ENCODE results near the gene DLGAP1. TPM values are rescaled to one million over a fixed set of nuclear protein-coding genes. Genes with fewer than 3 reads are reported as not detected.

DLGAP1 gene
- total and polyA plus RNA-seq, 2 of the 13 experiments (the other 11 are each of a cell fraction or from before 2014, with no cell fraction given) = 0.01 TPM; not detected in 1

DNA sequence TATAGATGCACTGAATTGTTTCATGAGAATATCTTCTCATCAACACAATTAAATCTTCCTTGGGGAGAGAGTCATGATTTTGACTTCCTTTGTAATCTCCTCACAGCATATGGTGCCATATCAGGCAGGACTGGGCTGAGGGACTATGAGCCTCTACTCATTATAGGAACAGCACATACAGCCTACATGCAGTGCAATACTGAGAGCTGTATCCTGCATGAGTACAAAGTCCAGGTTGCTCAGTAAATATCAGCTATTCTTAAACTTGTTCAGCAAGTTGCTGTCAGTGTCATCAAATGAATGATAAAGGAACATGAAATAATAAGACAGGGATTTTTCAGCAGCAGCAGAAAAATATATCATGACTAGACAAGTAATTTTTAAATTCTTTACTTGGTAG lies 10.8 kb downstream of the DLGAP1 start (continued):
- TF ChIP-seq RFXANK (CRISPR knock-in tag; IDR thresholded peaks at IDR 0.05) (no peak), MEF2D (CRISPR knock-in tag; IDR thresholded peaks at IDR 0.05) (no peak), ERF (CRISPR knock-in tag; IDR thresholded peaks at IDR 0.05) (no peak), FOXK1 (CRISPR knock-in tag; IDR thresholded peaks at IDR 0.05; ENCODE audit: borderline replicate concordance, low read depth) (no peak), ZNF564 (CRISPR knock-in tag; IDR thresholded peaks at IDR 0.05) (no peak), HNF4G (IDR thresholded peaks at IDR 0.05; ENCODE audit: borderline replicate concordance, low read depth, low read length) (0 out of 2 replicates have a peak, but pooled peaks have one; percentile 36), HNF4G (CRISPR knock-in tag; IDR thresholded peaks at IDR 0.05; ENCODE audit: borderline replicate concordance, low read depth) (no peak), CEBPG (CRISPR knock-in tag; IDR thresholded peaks at IDR 0.05) (no peak)
- TF ChIP-seq, protein P1, sequence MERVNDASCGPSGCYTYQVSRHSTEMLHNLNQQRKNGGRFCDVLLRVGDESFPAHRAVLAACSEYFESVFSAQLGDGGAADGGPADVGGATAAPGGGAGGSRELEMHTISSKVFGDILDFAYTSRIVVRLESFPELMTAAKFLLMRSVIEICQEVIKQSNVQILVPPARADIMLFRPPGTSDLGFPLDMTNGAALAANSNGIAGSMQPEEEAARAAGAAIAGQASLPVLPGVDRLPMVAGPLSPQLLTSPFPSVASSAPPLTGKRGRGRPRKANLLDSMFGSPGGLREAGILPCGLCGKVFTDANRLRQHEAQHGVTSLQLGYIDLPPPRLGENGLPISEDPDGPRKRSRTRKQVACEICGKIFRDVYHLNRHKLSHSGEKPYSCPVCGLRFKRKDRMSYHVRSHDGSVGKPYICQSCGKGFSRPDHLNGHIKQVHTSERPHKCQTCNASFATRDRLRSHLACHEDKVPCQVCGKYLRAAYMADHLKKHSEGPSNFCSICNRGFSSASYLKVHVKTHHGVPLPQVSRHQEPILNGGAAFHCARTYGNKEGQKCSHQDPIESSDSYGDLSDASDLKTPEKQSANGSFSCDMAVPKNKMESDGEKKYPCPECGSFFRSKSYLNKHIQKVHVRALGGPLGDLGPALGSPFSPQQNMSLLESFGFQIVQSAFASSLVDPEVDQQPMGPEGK (CRISPR knock-in tag; IDR thresholded peaks at IDR 0.05) = no peak
- TF ChIP-seq, protein P2, sequence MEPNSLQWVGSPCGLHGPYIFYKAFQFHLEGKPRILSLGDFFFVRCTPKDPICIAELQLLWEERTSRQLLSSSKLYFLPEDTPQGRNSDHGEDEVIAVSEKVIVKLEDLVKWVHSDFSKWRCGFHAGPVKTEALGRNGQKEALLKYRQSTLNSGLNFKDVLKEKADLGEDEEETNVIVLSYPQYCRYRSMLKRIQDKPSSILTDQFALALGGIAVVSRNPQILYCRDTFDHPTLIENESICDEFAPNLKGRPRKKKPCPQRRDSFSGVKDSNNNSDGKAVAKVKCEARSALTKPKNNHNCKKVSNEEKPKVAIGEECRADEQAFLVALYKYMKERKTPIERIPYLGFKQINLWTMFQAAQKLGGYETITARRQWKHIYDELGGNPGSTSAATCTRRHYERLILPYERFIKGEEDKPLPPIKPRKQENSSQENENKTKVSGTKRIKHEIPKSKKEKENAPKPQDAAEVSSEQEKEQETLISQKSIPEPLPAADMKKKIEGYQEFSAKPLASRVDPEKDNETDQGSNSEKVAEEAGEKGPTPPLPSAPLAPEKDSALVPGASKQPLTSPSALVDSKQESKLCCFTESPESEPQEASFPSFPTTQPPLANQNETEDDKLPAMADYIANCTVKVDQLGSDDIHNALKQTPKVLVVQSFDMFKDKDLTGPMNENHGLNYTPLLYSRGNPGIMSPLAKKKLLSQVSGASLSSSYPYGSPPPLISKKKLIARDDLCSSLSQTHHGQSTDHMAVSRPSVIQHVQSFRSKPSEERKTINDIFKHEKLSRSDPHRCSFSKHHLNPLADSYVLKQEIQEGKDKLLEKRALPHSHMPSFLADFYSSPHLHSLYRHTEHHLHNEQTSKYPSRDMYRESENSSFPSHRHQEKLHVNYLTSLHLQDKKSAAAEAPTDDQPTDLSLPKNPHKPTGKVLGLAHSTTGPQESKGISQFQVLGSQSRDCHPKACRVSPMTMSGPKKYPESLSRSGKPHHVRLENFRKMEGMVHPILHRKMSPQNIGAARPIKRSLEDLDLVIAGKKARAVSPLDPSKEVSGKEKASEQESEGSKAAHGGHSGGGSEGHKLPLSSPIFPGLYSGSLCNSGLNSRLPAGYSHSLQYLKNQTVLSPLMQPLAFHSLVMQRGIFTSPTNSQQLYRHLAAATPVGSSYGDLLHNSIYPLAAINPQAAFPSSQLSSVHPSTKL (CRISPR knock-in tag; IDR thresholded peaks at IDR 0.05) = peak; percentile 39; the same call in 1 of the 2 replicates
- TF ChIP-seq, protein P3, sequence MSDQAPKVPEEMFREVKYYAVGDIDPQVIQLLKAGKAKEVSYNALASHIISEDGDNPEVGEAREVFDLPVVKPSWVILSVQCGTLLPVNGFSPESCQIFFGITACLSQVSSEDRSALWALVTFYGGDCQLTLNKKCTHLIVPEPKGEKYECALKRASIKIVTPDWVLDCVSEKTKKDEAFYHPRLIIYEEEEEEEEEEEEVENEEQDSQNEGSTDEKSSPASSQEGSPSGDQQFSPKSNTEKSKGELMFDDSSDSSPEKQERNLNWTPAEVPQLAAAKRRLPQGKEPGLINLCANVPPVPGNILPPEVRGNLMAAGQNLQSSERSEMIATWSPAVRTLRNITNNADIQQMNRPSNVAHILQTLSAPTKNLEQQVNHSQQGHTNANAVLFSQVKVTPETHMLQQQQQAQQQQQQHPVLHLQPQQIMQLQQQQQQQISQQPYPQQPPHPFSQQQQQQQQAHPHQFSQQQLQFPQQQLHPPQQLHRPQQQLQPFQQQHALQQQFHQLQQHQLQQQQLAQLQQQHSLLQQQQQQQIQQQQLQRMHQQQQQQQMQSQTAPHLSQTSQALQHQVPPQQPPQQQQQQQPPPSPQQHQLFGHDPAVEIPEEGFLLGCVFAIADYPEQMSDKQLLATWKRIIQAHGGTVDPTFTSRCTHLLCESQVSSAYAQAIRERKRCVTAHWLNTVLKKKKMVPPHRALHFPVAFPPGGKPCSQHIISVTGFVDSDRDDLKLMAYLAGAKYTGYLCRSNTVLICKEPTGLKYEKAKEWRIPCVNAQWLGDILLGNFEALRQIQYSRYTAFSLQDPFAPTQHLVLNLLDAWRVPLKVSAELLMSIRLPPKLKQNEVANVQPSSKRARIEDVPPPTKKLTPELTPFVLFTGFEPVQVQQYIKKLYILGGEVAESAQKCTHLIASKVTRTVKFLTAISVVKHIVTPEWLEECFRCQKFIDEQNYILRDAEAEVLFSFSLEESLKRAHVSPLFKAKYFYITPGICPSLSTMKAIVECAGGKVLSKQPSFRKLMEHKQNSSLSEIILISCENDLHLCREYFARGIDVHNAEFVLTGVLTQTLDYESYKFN (CRISPR knock-in tag; conservative IDR thresholded peaks at IDR 0.05) = no peak
- TF ChIP-seq, protein P4, sequence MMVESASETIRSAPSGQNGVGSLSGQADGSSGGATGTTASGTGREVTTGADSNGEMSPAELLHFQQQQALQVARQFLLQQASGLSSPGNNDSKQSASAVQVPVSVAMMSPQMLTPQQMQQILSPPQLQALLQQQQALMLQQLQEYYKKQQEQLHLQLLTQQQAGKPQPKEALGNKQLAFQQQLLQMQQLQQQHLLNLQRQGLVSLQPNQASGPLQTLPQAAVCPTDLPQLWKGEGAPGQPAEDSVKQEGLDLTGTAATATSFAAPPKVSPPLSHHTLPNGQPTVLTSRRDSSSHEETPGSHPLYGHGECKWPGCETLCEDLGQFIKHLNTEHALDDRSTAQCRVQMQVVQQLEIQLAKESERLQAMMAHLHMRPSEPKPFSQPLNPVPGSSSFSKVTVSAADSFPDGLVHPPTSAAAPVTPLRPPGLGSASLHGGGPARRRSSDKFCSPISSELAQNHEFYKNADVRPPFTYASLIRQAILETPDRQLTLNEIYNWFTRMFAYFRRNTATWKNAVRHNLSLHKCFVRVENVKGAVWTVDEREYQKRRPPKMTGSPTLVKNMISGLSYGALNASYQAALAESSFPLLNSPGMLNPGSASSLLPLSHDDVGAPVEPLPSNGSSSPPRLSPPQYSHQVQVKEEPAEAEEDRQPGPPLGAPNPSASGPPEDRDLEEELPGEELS (CRISPR knock-in tag; IDR thresholded peaks at IDR 0.05) = no peak
- TF ChIP-seq, protein P5, sequence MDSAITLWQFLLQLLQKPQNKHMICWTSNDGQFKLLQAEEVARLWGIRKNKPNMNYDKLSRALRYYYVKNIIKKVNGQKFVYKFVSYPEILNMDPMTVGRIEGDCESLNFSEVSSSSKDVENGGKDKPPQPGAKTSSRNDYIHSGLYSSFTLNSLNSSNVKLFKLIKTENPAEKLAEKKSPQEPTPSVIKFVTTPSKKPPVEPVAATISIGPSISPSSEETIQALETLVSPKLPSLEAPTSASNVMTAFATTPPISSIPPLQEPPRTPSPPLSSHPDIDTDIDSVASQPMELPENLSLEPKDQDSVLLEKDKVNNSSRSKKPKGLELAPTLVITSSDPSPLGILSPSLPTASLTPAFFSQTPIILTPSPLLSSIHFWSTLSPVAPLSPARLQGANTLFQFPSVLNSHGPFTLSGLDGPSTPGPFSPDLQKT (CRISPR knock-in tag; IDR thresholded peaks at IDR 0.05; ENCODE audit: borderline replicate concordance) = no peak
- TF ChIP-seq, protein P6, sequence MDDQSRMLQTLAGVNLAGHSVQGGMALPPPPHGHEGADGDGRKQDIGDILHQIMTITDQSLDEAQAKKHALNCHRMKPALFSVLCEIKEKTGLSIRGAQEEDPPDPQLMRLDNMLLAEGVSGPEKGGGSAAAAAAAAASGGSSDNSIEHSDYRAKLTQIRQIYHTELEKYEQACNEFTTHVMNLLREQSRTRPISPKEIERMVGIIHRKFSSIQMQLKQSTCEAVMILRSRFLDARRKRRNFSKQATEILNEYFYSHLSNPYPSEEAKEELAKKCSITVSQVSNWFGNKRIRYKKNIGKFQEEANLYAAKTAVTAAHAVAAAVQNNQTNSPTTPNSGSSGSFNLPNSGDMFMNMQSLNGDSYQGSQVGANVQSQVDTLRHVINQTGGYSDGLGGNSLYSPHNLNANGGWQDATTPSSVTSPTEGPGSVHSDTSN (CRISPR knock-in tag; IDR thresholded peaks at IDR 0.05; ENCODE audit: borderline replicate concordance) = no peak

Data from HepG2 (cell line).